ENCODE measurements around the gene ADARB2. TPM values are rescaled to one million over a fixed set of nuclear protein-coding genes. Genes with fewer than 3 reads are reported as not detected.
"Not testable (repeated sequence)": the region's sequence is repeated elsewhere in the genome, so short reads cannot be mapped to it uniquely, and the experiment has no call there.

ADARB2 gene
- total and polyA plus RNA-seq, 2 donors (not counting 1 experiment from before 2014, with no cell fraction given) = not detected

GRCh38 chr10:1465993-1466764 lies 271.1 kb downstream of the ADARB2 start:
- Histone ChIP-seq H3K4me3 (replicated peaks in 1 of 4; ENCODE audit: control extremely low read depth in 1 of 4, insufficient read depth in 1 of 4, low read depth in 3 of 4, low read length in 4 of 4) (no peak overlapping the region), H3K9ac (ENCODE audit: insufficient read depth, low read length) (no peak overlapping the region), H2AFZ (ENCODE audit: low read length) (no peak overlapping the region), H3K4me2 (ENCODE audit: extremely low read depth, insufficient read depth, low read length) (no peak overlapping the region), H3K36me3 (ENCODE audit: control insufficient read depth, insufficient read depth, low read length) (no peaks in the 10 kb centered on the region), H3K9me3 (ENCODE audit: control insufficient read depth, insufficient read depth, low read depth, low read length) (peaks cover 4% of the 10 kb centered on the region), H3K4me1 (ENCODE audit: control insufficient read depth, extremely low read depth, insufficient read depth, low read length) (no peaks in the 10 kb centered on the region), H3K79me2 (ENCODE audit: control insufficient read depth, insufficient read depth, low read length) (no peaks in the 10 kb centered on the region), H3K27ac (ENCODE audit: insufficient read depth, low read length) (no peak overlapping the region), H4K20me1 (ENCODE audit: control insufficient read depth, extremely low read depth, insufficient read depth, low read length) (no peaks in the 10 kb centered on the region), H3K27me3 (ENCODE audit: control insufficient read depth, insufficient read depth, low read length) (no peaks in the 10 kb centered on the region)
- no peak for DNase-seq (ENCODE audit: low read depth in 2 of 2)
- TF ChIP-seq CTCF (conservative IDR thresholded peaks at IDR 0.05 in 1 of 2, IDR thresholded peaks at IDR 0.05 in 1 of 2; ENCODE audit: low read depth in 1 of 2, low read length in 2 of 2) (no peak), EZH2 (IDR thresholded peaks at IDR 0.05; ENCODE audit: low read length, missing control alignments) (no peak)

- H3K9ac ChIP-seq (ENCODE audit: insufficient read depth, low read length) = no peak overlapping the region
- DNase-seq (ENCODE audit: low read depth in 2 of 2) = no peak
- H2AFZ ChIP-seq (ENCODE audit: low read length) = no peak overlapping the region
- H3K4me3 ChIP-seq (replicated peaks in 1 of 4; ENCODE audit: control extremely low read depth in 1 of 4, insufficient read depth in 1 of 4, low read depth in 3 of 4, low read length in 4 of 4) = no peak overlapping the region
- no peaks in the 10 kb centered on the region for H3K27me3 ChIP-seq (ENCODE audit: control insufficient read depth, insufficient read depth, low read length)
- no peaks in the 10 kb centered on the region for H4K20me1 ChIP-seq (ENCODE audit: control insufficient read depth, extremely low read depth, insufficient read depth, low read length)
- H3K36me3 ChIP-seq (ENCODE audit: control insufficient read depth, insufficient read depth, low read length) = no peaks in the 10 kb centered on the region
- no peak for TF ChIP-seq CTCF (conservative IDR thresholded peaks at IDR 0.05 in 1 of 2, IDR thresholded peaks at IDR 0.05 in 1 of 2; ENCODE audit: low read depth in 1 of 2, low read length in 2 of 2)
- TF ChIP-seq EZH2 (IDR thresholded peaks at IDR 0.05; ENCODE audit: low read length, missing control alignments) = no peak
- no peak overlapping the region for H3K4me2 ChIP-seq (ENCODE audit: extremely low read depth, insufficient read depth, low read length)
- H3K27ac ChIP-seq (ENCODE audit: insufficient read depth, low read length) = no peak overlapping the region
- H3K9me3 ChIP-seq (ENCODE audit: control insufficient read depth, insufficient read depth, low read depth, low read length) = peaks cover 4% of the 10 kb centered on the region
- H3K4me1 ChIP-seq (ENCODE audit: control insufficient read depth, extremely low read depth, insufficient read depth, low read length) = no peaks in the 10 kb centered on the region
- no peaks in the 10 kb centered on the region for H3K79me2 ChIP-seq (ENCODE audit: control insufficient read depth, insufficient read depth, low read length)
These were observed 271.9 kb downstream of the ADARB2 start for GRCh38 chr10:1465418-1465911.

GRCh38 chr10:1464881-1465417 lies 272.4 kb downstream of the ADARB2 start:
- H3K27ac ChIP-seq (ENCODE audit: insufficient read depth, low read length) = no peak overlapping the region
- no peaks in the 10 kb centered on the region for H3K36me3 ChIP-seq (ENCODE audit: control insufficient read depth, insufficient read depth, low read length)
- no peak overlapping the region for H2AFZ ChIP-seq (ENCODE audit: low read length)
- no peaks in the 10 kb centered on the region for H3K27me3 ChIP-seq (ENCODE audit: control insufficient read depth, insufficient read depth, low read length)
- peaks cover 4% of the 10 kb centered on the region for H3K9me3 ChIP-seq (ENCODE audit: control insufficient read depth, insufficient read depth, low read depth, low read length)
- TF ChIP-seq EZH2 (IDR thresholded peaks at IDR 0.05; ENCODE audit: low read length, missing control alignments) (no peak), CTCF (conservative IDR thresholded peaks at IDR 0.05 in 1 of 2, IDR thresholded peaks at IDR 0.05 in 1 of 2; ENCODE audit: low read depth in 1 of 2, low read length in 2 of 2) (no peak)
- H3K4me1 ChIP-seq (ENCODE audit: control insufficient read depth, extremely low read depth, insufficient read depth, low read length) = no peaks in the 10 kb centered on the region
- no peak overlapping the region for H3K4me3 ChIP-seq (replicated peaks in 1 of 4; ENCODE audit: control extremely low read depth in 1 of 4, insufficient read depth in 1 of 4, low read depth in 3 of 4, low read length in 4 of 4)
- H3K9ac ChIP-seq (ENCODE audit: insufficient read depth, low read length) = no peak overlapping the region
- no peak overlapping the region for H3K4me2 ChIP-seq (ENCODE audit: extremely low read depth, insufficient read depth, low read length)
- H4K20me1 ChIP-seq (ENCODE audit: control insufficient read depth, extremely low read depth, insufficient read depth, low read length) = no peaks in the 10 kb centered on the region
- no peak for DNase-seq (ENCODE audit: low read depth in 2 of 2)
- H3K79me2 ChIP-seq (ENCODE audit: control insufficient read depth, insufficient read depth, low read length) = no peaks in the 10 kb centered on the region

- not testable (repeated sequence) for DNase-seq (ENCODE audit: low read depth in 2 of 2); H2AFZ ChIP-seq (ENCODE audit: low read length); H3K27me3 ChIP-seq (ENCODE audit: control insufficient read depth, insufficient read depth, low read length); H3K4me3 ChIP-seq (replicated peaks in 1 of 4; ENCODE audit: control extremely low read depth in 1 of 4, insufficient read depth in 1 of 4, low read depth in 3 of 4, low read length in 4 of 4); H3K9me3 ChIP-seq (ENCODE audit: control insufficient read depth, insufficient read depth, low read depth, low read length); H3K27ac ChIP-seq (ENCODE audit: insufficient read depth, low read length); H4K20me1 ChIP-seq (ENCODE audit: control insufficient read depth, extremely low read depth, insufficient read depth, low read length); H3K4me1 ChIP-seq (ENCODE audit: control insufficient read depth, extremely low read depth, insufficient read depth, low read length); H3K9ac ChIP-seq (ENCODE audit: insufficient read depth, low read length); H3K4me2 ChIP-seq (ENCODE audit: extremely low read depth, insufficient read depth, low read length); H3K36me3 ChIP-seq (ENCODE audit: control insufficient read depth, insufficient read depth, low read length); H3K79me2 ChIP-seq (ENCODE audit: control insufficient read depth, insufficient read depth, low read length)
These were observed 273.4 kb downstream of the ADARB2 start for GRCh38 chr10:1463971-1464370.
